ENCODE measurements around the gene GFRA3.

The GFRA3 gene

GRCh38 chr5:138213161-138214029 lies 61.0 kb downstream of the GFRA3 start, which contains the start of gene CDC23:
Gene CDC23 (minus strand): TSS chr5:138213323. CDS start chr5:138213312, 11 bp downstream.
- TF ChIP-seq, protein P1, sequence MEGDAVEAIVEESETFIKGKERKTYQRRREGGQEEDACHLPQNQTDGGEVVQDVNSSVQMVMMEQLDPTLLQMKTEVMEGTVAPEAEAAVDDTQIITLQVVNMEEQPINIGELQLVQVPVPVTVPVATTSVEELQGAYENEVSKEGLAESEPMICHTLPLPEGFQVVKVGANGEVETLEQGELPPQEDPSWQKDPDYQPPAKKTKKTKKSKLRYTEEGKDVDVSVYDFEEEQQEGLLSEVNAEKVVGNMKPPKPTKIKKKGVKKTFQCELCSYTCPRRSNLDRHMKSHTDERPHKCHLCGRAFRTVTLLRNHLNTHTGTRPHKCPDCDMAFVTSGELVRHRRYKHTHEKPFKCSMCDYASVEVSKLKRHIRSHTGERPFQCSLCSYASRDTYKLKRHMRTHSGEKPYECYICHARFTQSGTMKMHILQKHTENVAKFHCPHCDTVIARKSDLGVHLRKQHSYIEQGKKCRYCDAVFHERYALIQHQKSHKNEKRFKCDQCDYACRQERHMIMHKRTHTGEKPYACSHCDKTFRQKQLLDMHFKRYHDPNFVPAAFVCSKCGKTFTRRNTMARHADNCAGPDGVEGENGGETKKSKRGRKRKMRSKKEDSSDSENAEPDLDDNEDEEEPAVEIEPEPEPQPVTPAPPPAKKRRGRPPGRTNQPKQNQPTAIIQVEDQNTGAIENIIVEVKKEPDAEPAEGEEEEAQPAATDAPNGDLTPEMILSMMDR (IDR thresholded peaks at IDR 0.05) = no peak

GRCh38 chr5:138212828-138213160 lies 61.6 kb downstream of the GFRA3 start:
- TF ChIP-seq, protein P1 (IDR thresholded peaks at IDR 0.05) = no peak

GRCh38 chr5:138210985-138211384 lies 63.4 kb downstream of the GFRA3 start:
- TF ChIP-seq, protein P1 (IDR thresholded peaks at IDR 0.05) = no peak
